Skin of body (tissue), 2 donors: ENCODE measurements around the gene THEM4. TPM values are rescaled to one million over a fixed set of nuclear protein-coding genes. Genes with fewer than 3 reads are reported as not detected.
"Not testable (repeated sequence)": the region's sequence is repeated elsewhere in the genome, so short reads cannot be mapped to it uniquely, and the experiment has no call there.

ENCODE experiments used
- DNase-seq: peaks from one replicate; lab custom pipeline; 2025; lab: John Stamatoyannopoulos, UW
- total RNA-seq: library from RNA; depleted of rRNA; stranded (reverse); fragments of >200 nt; gene quantifications from one replicate; pipeline ENCODE4 v1.2.3, GENCODE V29; 2014

The THEM4 gene
- total RNA-seq, 1 donor from 2014 or later = 6.0 TPM

- no peak for DNase-seq
Measured at GRCh38 chr1:151893176-151893924, 16.0 kb downstream of the THEM4 start.

- no peak for DNase-seq
Measured at GRCh38 chr1:151892190-151892589, 17.1 kb downstream of the THEM4 start.

DNA sequence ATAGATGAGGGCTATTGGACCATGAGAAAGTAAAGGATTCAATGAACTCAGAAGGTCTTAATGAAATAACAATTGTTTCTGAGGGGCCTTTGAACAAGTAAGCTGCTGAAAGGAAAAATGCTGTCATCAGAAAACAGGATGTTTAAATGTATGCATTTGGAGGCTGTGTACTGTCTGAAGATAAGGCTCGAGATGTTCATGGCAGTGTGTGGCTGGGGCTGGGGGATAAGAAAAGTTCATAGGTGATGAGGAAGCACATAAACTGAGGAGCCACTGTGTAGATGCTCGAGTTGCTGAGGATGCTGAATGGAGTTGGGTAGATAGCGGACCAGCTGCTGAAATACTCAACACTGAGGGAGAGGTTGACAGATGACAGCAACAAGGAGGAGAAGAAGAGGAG is 17.8 kb downstream of the THEM4 start:
- DNase-seq = no peak

- no peak for DNase-seq
Measured at GRCh38 chr1:151888972-151889570, 20.2 kb downstream of the THEM4 start.

DNA sequence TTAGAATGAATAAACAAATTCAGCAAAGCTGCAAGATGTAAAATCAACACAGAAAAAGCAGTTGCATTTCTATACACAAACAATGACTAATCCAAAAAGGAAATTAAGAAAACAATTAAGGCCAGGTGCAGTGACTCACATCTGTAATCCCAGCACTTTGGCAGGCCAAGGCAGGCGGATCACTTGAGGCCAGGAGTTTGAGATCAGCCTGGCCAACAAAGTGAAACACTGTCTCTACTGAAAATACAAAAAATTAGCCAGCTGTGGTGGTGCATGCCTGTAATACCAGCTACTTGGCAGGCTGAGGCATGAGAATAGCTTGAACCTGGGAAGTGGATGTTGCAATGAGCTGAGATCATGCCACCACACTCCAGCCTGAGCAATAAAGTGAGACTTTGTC is 22.3 kb downstream of the THEM4 start:
- DNase-seq = no peak

DNA sequence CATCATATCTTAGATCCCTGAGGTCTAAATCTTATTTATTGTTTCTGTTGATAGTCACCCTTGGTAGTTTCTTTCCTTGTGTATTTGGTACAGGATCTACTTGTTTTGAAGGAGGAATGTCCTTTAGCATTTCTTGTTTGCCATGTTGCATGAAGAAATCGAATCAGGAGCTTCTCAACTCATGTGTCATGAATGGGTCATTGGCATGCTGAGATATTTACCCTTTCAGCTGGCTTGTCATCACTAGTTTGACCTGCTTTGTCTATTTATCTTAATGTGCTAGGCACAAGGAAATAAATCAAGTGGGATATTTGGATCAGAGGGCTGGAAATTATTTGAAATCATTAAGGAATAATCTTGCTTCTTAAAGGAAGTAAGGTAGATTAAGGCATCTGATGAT is 23.8 kb downstream of the THEM4 start:
- DNase-seq = no peak

DNA sequence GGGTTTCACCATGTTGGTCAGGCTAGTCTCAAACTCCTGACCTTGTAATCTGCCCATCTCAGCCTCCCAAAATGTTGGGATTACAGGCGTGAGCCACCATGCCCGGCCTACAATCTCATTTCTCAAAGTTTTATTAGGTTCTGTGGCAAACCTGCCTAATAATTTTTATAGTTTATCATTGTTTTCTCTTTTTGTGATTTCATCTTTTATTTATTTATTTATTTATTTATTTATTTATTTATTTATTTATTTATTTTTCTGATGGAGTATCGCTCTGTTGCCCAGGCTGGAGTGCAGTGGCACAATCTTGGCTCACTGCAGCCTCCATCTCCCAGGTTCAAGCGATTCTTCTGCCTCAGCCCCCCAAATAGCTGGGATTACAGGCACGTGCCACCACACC is 24.4 kb downstream of the THEM4 start:
- not testable (repeated sequence) for DNase-seq

DNA sequence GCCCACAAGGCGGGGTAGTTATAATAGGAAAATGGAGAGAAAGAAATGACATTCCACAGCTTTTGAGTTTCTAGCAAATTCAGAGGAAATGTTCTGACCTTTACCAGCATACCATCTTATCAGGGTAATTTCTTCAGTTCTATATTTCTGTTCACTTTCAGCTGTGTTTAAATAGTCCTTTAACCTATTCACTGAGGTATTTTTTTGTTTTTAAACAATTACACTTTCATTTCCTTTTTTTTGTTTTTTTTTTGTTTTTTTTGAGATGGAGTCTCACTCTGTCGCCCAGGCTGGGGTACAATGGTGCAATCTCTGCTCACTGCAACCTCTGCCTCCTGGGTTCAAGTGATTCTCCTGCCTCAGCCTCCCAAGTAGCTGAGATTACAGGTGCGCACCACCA is 24.9 kb downstream of the THEM4 start:
- not testable (repeated sequence) for DNase-seq

GRCh38 chr1:151883898-151884297 is 25.4 kb downstream of the THEM4 start:
- DNase-seq = not testable (repeated sequence)

- not testable (repeated sequence) for DNase-seq
Measured at GRCh38 chr1:151882918-151883317, 26.4 kb downstream of the THEM4 start.

DNA sequence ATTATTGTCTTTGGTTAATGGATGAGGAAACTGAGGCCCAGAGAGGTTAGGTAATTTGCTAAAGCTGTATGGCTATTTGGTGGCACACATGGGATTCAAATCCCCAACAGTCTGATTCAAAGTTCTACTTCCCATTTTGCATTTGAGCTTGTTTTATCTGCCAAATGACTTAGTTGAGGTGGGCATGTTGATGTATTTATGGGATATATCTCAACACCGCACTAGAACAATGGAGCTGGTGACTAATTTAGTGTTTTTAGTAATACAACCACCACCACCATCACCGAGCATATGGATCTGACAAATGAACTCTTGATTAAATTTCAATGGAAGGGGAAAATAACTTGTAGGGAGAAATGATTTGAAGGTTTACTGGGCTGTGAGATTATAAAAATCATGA is 26.8 kb downstream of the THEM4 start:
- DNase-seq = no peak

DNA sequence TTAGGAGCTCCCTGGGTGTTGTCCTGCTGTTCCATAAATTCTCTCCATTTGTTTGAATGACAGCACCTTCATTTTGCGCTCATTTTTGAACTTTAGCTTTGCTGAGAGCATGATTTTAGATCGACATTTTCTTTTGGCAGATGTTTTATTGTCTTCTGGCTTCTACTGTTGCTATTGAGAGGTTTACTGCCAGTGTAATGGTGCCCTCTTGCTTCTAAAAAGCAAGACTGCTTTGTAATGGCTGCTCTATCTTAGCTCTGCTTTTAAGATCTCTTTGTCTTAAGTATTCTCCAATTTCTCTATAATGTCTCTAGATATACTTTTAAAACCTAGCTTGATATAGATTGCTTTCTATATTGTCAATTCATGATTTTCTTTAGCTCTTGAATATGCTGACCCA is 27.8 kb downstream of the THEM4 start:
- no peak for DNase-seq

DNA sequence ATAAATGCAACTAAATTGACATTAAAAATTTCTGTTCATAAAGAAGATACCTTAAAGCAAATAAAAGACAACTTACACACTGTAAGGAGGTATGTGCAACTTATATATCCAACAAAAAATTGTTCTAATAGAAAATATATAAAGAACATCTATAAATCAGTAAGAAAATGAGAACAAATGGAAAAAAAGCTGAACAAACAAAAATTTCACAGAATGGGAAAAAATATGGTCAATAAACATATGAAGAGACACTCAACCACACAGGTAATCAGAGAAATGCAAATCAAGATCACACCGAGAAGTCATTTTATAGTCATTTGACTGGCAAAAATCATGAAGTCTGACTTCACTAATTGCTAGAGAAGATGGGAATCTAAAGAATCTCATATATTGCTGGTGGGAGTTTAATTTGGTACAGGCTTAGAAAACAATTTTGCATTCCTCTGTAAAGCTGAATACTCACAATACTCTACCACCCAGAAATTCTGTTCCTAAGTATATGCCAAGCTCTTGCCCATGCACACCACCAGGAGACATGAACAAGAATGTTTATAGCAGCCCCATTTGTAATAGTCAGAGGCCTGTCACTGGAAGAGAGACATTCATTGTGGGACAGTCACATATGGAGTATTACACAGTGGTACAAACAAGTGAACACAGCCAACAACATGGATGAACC is 33.8 kb downstream of the THEM4 start:
- no peak for DNase-seq

GRCh38 chr1:151872776-151873175 is 36.5 kb downstream of the THEM4 start:
- not testable (repeated sequence) for DNase-seq

GRCh38 chr1:151871284-151872030 is 37.9 kb downstream of the THEM4 start:
- no peak for DNase-seq

- no peak for DNase-seq
Measured at GRCh38 chr1:151868486-151868885, 40.8 kb downstream of the THEM4 start.

GRCh38 chr1:151867765-151868411 is 41.4 kb downstream of the THEM4 start:
- no peak for DNase-seq

DNA sequence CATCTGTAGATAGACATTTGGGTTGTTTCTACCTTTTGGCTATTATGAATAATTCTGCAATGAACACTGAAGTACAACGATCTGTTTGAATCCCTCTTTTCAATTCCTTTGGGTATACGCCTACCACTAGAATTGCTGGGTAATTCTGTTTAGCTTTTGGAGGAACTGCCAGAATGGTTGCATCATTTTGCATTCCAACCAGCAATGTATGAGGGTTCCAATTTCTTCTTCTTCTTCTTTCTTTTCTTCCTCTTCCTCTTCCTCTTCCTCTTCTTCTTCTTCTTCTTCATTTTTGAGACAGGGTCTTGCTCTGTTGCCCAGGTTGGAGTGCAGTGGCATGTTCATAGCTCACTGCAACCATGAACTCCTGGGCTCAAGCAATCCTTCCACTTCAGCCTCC is 42.0 kb downstream of the THEM4 start:
- DNase-seq = no peak

DNA sequence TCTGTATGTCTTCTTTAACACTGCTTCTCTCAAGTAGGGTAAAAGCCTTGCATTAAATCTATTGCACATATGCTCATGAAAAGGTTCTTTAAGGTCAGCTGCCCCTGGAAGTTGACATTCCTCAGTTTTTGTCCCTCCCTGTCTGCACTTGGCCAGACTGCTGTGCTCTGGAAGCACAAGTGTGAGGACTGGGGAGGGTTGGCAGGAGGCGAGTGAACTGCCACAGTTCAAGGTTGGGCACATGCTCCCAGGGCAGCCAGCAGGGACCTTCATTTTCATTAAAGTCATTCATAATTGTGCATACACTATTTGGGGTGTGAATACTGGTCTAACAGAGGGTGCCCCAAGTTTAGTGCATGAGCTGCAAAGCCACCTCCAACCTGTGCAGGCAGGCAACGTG is 44.9 kb downstream of the THEM4 start:
- DNase-seq = no peak

DNA sequence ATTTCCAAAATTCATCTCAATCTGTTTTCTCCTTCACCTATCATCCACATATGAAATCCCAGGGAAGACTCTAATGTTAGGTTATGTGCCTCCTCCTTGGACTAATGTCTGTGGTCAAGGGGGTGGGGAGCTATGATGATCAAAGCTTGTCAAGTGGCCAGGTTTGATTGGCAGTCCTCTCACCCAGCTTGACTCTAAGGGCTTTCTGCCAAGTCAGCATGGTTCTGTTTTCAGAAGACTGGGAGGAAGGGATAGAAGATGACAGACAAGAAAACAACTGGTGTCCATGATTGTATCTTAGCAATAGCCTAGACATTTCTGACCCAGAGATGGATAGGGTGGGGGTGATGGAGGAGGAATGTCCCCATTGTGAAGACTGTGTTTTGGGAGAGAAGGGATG is 46.7 kb downstream of the THEM4 start:
- DNase-seq = no peak

GRCh38 chr1:151860504-151861187 is 48.7 kb downstream of the THEM4 start:
- no peak for DNase-seq
